Activated B cell treated with CpG ODN at 0.5 μM for 24 hours (primary cell): ENCODE measurements around the gene FASN. TPM values are rescaled to one million over a fixed set of nuclear protein-coding genes. Genes with fewer than 3 reads are reported as not detected.
A peak's percentile ranks its signal among the peaks of the same experiment; 100 is the strongest.

Experiments used
- ATAC-seq: fragments of 200-7000 bp; cut with Tn5 transposase; one replicate; pipeline ENCODE4 v1.10.0; 2021; ENCODE audit warnings: low read depth, mild to moderate bottlenecking, moderate library complexity
- CTCF ChIA-PET: fragments of 350-600 bp; sonication (Branson Sonifier 250); formaldehyde crosslinking; loops from one replicate; lab custom pipeline; 2021; ENCODE audit warnings: antibody characterized with exemption; lab: Charles Lee
- POLR2A ChIA-PET: fragments of 350-600 bp; sonication (Branson Sonifier 250); formaldehyde crosslinking; loops from one replicate; lab custom pipeline; 2021; ENCODE audit warnings: antibody characterized with exemption; lab: Charles Lee
- DNase-seq: peaks from one replicate; pipeline ENCODE4 v3.0.0; 2022
- H3K27ac Mint-ChIP-seq: one replicate; pipeline ENCODE4 v1.8.0; 2020; ENCODE audit warnings: mixed read lengths
- H3K27me3 Mint-ChIP-seq: one replicate; pipeline ENCODE4 v1.8.0; 2021; ENCODE audit warnings: mixed read lengths
- H3K36me3 Mint-ChIP-seq: one replicate; pipeline ENCODE4 v1.8.0; 2021; ENCODE audit warnings: low read depth, mixed read lengths
- H3K4me1 Mint-ChIP-seq: one replicate; pipeline ENCODE4 v1.8.0; 2021; ENCODE audit warnings: mixed read lengths
- H3K4me3 Mint-ChIP-seq: one replicate; pipeline ENCODE4 v1.8.0; 2020; ENCODE audit warnings: mild to moderate bottlenecking, mixed read lengths
- H3K9me3 Mint-ChIP-seq: one replicate; pipeline ENCODE4 v1.8.0; 2020; ENCODE audit warnings: mixed read lengths
- intact Hi-C: fragments of 100-400 bp; cut with micrococcal nuclease; formaldehyde crosslinking; loops from one replicate; pipeline ENCODE4 v1.15.1; 2024
- total RNA-seq: library from RNA; stranded (reverse); gene quantifications from 2 replicates; pipeline ENCODE4 v1.2.3, GENCODE V29; 2022
- TF ChIP-seq, protein P1 (sequence below): fragments of 200-600 bp; IDR thresholded peaks from one replicate; pipeline ENCODE4 v1.8.0; 2022; ENCODE audit warnings: antibody characterized with exemption, mild to moderate bottlenecking

Gene FASN
- total RNA-seq, 1 donor from 2014 or later, result 121 TPM

DNA sequence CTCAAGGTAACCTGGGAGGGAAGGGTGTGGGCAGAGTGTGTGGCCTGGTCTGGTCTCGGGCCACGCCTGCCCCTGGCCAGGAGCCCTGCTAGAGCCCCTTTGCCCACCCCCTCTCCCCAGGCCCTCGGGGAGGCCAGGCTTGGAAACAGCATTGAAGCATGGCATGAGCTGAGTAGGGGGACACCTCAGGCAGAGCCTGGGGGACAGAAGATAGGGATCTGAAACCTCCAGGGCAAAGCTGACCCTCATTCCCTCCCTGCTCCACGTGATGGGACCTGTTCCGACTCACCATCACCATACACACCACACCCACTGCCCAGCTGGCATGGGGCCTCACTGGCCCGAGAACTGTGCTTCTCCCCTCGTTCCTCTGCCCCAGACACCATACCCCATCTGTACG is 48.9 kb downstream of the FASN start:
- Mint-ChIP-seq H3K27ac (no peak overlapping the region), H3K36me3 (peaks cover 15% of the 10 kb centered on the region), H3K4me3 (no peak overlapping the region), H3K9me3 (no peaks in the 10 kb centered on the region), H3K27me3 (no peaks in the 10 kb centered on the region), H3K4me1 (peaks cover 17% of the 10 kb centered on the region)
- ATAC-seq (no peak), DNase-seq (no peak)
- intact Hi-C loops, result no loop called here
- CTCF ChIA-PET, result interaction anchor here (1.2 kb wide), 1 partner anchor 18 kb away, joined by 3 read pairs; no protein-coding TSS in a partner anchor
- TF ChIP-seq, protein P1, sequence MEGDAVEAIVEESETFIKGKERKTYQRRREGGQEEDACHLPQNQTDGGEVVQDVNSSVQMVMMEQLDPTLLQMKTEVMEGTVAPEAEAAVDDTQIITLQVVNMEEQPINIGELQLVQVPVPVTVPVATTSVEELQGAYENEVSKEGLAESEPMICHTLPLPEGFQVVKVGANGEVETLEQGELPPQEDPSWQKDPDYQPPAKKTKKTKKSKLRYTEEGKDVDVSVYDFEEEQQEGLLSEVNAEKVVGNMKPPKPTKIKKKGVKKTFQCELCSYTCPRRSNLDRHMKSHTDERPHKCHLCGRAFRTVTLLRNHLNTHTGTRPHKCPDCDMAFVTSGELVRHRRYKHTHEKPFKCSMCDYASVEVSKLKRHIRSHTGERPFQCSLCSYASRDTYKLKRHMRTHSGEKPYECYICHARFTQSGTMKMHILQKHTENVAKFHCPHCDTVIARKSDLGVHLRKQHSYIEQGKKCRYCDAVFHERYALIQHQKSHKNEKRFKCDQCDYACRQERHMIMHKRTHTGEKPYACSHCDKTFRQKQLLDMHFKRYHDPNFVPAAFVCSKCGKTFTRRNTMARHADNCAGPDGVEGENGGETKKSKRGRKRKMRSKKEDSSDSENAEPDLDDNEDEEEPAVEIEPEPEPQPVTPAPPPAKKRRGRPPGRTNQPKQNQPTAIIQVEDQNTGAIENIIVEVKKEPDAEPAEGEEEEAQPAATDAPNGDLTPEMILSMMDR, result no peak
- POLR2A ChIA-PET, result interaction anchor here (2.0 kb wide), 1 partner anchor 16 kb away, joined by 5 read pairs; no protein-coding TSS in a partner anchor

DNA sequence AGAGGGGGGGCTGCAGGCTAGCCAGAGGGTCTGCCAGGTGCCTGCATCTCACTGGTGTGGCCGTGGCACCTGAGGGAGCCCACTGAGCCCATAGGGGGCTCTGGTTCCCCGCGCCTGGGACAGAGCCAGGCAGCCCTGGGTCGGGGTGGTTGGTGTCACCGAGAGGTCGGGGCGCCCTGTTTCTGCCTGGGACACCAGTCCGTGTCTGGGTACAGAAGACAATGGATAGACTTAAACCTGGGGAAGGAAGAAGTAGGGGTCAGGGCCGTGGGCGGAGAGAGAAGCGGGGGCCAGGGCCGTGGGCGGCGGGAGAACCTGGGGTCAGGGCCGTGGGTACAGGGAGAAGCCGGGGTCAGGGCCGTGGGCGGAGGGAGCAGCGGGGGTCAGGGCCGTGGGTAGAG is 49.5 kb downstream of the FASN start:
- H3K4me1 Mint-ChIP-seq, result peaks cover 17% of the 10 kb centered on the region
- DNase-seq (no peak), ATAC-seq (no peak)
- CTCF ChIA-PET, result no interaction called here
- POLR2A ChIA-PET, result no interaction called here
- no peaks in the 10 kb centered on the region for H3K9me3 Mint-ChIP-seq
- no peak overlapping the region for H3K4me3 Mint-ChIP-seq
- TF ChIP-seq, protein P1, result no peak
- intact Hi-C loops, result no loop called here
- H3K36me3 Mint-ChIP-seq, result peaks cover 15% of the 10 kb centered on the region
- no peaks in the 10 kb centered on the region for H3K27me3 Mint-ChIP-seq
- H3K27ac Mint-ChIP-seq, result no peak overlapping the region

DNA sequence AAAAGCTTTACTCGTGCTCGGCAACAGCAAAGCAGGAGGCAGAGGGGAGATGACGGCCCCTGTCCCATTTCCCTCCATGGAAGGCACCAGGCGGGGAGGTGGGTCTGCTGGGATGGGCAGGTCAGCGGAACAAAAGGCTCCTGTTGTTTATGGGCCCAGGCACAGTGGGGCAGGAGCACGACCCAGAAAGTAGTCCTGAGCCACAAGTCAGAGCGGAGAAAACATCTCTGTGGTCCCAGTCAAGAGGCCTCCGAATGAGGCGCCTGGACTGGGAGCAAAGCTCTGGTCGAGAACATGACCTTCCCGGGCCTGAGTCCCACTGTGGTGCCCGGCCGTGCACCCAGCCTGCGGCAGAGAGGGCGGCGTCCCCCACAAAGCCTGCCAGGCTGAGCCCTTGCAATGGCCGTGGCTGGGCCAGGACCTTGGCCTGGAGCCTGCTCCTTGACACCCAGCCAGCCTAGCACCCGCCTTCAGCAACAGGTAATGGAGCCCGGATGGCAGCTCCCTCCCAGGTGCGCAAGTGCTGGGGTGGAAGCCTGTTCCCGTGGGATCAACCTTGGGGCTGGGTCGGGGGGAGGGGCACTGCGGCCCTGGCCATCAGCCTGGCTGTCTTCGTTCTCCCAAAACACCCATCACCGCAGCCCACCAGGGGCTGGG is 50.0 kb downstream of the FASN start:
- POLR2A ChIA-PET, result no interaction called here
- no peak for ATAC-seq
- Mint-ChIP-seq H3K9me3 (no peaks in the 10 kb centered on the region), H3K4me1 (peaks cover 12% of the 10 kb centered on the region), H3K36me3 (peaks cover 14% of the 10 kb centered on the region), H3K27me3 (no peaks in the 10 kb centered on the region), H3K27ac (no peak overlapping the region), H3K4me3 (peak overlapping the region; percentile 32)
- intact Hi-C loops, result no loop called here
- no peak for DNase-seq
- TF ChIP-seq, protein P1, result no peak
- CTCF ChIA-PET, result interaction anchor here (1.3 kb wide), 1 partner anchor 10 kb away, joined by 4 read pairs; the partner anchor contains the start of gene DCXR

DNA sequence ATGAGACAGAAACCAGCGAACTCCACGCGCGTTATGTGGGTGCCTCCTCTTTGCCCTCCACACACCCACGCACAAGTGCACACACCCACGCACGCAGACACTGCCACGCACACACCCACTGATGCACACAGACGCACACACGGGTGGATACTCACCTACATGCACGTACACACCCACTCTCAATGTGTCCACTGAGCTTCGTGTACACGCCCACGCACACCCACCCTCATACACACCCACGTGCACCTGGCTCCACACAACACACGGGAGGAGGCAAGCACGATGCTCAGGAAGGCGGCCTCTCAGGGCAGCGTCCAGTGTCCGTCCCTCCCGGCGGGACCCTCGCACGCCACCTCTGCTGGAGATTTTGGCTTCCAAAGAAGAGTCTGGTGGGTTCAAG is 50.7 kb downstream of the FASN start:
- intact Hi-C loops, result no loop called here
- Mint-ChIP-seq H3K4me1 (peaks cover 8% of the 10 kb centered on the region), H3K9me3 (no peaks in the 10 kb centered on the region), H3K27ac (no peak overlapping the region), H3K36me3 (peaks cover 14% of the 10 kb centered on the region), H3K4me3 (peak overlapping the region; percentile 32), H3K27me3 (no peaks in the 10 kb centered on the region)
- DNase-seq (no peak), ATAC-seq (no peak)
- TF ChIP-seq, protein P1, result no peak
- ChIA-PET CTCF (interaction anchor here (1.3 kb wide), 1 partner anchor 10 kb away, joined by 4 read pairs; the partner anchor contains the start of gene DCXR), POLR2A (no interaction called here)

DNA sequence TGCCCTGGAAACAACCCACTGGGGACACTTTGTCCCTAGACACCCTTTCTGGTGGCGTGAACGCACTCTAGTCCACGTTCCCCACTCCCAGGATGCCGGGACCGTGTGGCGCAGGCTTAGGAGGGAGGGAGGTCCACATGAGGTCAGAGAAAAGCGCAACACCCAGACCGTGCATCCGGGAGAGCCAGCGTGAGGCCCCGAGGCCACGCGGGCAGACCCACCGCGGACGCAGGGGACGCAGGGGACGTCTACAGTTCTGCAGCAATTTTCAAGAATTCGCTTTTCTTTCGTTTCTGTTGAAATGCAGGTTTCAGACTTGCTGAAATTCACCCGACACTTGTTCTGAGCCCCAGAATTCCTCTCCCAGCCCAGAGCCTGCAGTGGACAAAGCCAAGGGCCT is 51.1 kb downstream of the FASN start:
- CTCF ChIA-PET, result interaction anchor here (1.3 kb wide), 1 partner anchor 9 kb away, joined by 4 read pairs; the partner anchor contains the start of gene DCXR
- H3K9me3 Mint-ChIP-seq, result no peaks in the 10 kb centered on the region
- TF ChIP-seq, protein P1, result no peak
- H3K4me3 Mint-ChIP-seq, result no peak overlapping the region
- no peak for ATAC-seq
- no peak for DNase-seq
- H3K36me3 Mint-ChIP-seq, result peaks cover 14% of the 10 kb centered on the region
- intact Hi-C loops, result no loop called here
- POLR2A ChIA-PET, result no interaction called here
- H3K27me3 Mint-ChIP-seq, result no peaks in the 10 kb centered on the region
- no peak overlapping the region for H3K27ac Mint-ChIP-seq
- H3K4me1 Mint-ChIP-seq, result peaks cover 8% of the 10 kb centered on the region
